ENCODE data around the gene ART3.

ART3 gene

DNA sequence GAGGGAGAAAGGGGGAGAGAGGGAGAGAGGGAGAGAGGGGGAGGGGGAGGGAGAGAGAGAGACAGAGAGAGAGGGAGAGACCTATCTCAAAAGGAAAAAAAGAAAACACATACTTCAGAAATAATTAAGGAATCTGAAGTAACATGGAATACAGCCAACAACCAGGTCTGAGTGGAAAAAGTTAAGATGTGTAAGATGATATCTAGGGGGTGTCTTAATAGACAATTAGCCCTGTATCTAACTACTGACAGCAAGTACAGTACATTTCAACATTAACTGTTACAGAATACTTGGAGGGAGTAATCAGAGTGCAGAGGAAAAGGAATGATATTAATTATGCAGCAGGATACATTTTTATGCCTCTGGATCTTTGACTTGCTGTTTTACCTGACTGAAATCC, 51.3 kb downstream of the ART3 start:
- TF ChIP-seq JUND (IDR thresholded peaks at IDR 0.05; ENCODE audit: low read depth) = no peak
- in situ Hi-C loops (cut with HindIII; ENCODE audit: low pct_unique_long_range_greater_than_20kb, low sequenced_read_pairs) = no loop called here
- no peak for DNase-seq (ENCODE audit: low read depth in 1 of 2, low spot score in 1 of 2)

DNA sequence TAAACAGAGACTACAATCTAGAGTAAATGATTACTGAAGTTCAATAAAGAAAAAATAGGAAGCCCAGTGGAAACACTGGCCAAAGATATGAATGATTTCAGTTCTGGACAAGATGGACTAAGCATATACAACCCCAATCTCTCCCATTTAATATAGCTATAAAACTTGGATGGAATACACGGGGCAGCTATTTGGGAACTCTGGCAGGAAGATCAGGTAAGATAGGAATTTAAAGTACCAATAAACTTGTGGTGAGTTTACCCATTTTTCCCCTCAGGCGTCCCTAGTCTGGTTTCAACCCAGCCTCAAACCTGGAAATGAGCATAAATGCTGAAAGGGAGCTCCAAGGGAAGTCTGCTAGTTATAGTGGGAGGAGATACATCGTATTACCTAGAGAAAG, 53.2 kb downstream of the ART3 start:
- DNase-seq (ENCODE audit: low read depth in 1 of 2, low spot score in 1 of 2) = peak in 1 of 2 experiments; percentile 44
- TF ChIP-seq JUND (IDR thresholded peaks at IDR 0.05; ENCODE audit: low read depth) = peak; percentile 14; the same call in 1 of the 2 replicates
- in situ Hi-C loops (cut with HindIII; ENCODE audit: low pct_unique_long_range_greater_than_20kb, low sequenced_read_pairs) = no loop called here

GRCh38 chr4:76141241-76141640, 66.7 kb downstream of the ART3 start:
- TF ChIP-seq JUND (IDR thresholded peaks at IDR 0.05; ENCODE audit: low read depth) = no peak
- in situ Hi-C loops (cut with HindIII; ENCODE audit: low pct_unique_long_range_greater_than_20kb, low sequenced_read_pairs) = no loop called here
- no peak for DNase-seq (ENCODE audit: low read depth in 1 of 2, low spot score in 1 of 2)

DNA sequence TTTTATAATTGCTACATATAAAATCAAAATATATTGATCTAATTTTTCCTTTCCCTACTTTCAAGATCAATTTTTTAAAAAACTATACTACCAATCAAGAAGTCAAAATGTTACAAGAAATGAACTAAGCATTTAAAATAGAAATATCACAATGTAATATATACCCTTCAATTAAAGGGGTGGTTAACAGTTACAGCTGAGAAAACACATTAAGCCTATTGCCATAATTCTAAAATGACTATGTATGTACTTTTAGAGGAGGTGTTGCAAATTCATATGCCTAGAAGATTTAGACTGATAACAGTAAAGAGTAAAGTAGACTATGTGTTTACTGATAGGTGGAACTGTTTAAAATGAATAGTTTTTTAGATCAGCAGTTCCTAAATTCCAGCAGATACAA, 70.0 kb downstream of the ART3 start:
- TF ChIP-seq JUND (IDR thresholded peaks at IDR 0.05; ENCODE audit: low read depth) = no peak
- DNase-seq (ENCODE audit: low read depth in 1 of 2, low spot score in 1 of 2) = no peak
- in situ Hi-C loops (cut with HindIII; ENCODE audit: low pct_unique_long_range_greater_than_20kb, low sequenced_read_pairs) = no loop called here

- no peak for TF ChIP-seq JUND (IDR thresholded peaks at IDR 0.05; ENCODE audit: low read depth)
- in situ Hi-C loops (cut with HindIII; ENCODE audit: low pct_unique_long_range_greater_than_20kb, low sequenced_read_pairs) = no loop called here
- DNase-seq (ENCODE audit: low read depth in 1 of 2, low spot score in 1 of 2) = peak; percentile 47 to 80
These were observed 73.1 kb downstream of the ART3 start for GRCh38 chr4:76147454-76148141.

- peak; percentile 74 to 93 for DNase-seq (ENCODE audit: low read depth in 1 of 2, low spot score in 1 of 2)
- in situ Hi-C loops (cut with HindIII; ENCODE audit: low pct_unique_long_range_greater_than_20kb, low sequenced_read_pairs) = no loop called here
These were observed 73.8 kb downstream of the ART3 start, which contains the start of gene NUP54 for GRCh38 chr4:76148142-76148865. TSS of gene NUP54 (minus strand) at chr4:76148397. CDS start at chr4:76148374, 23 bp downstream.

GRCh38 chr4:76153356-76153755, 78.8 kb downstream of the ART3 start:
- in situ Hi-C loops (cut with HindIII; ENCODE audit: low pct_unique_long_range_greater_than_20kb, low sequenced_read_pairs) = no loop called here
- no peak for DNase-seq (ENCODE audit: low read depth in 1 of 2, low spot score in 1 of 2)
- no peak for TF ChIP-seq JUND (IDR thresholded peaks at IDR 0.05; ENCODE audit: low read depth)

More at GRCh38 chr4:76148142-76148865, 73.8 kb downstream of the ART3 start, which contains the start of gene NUP54:
- no peak for TF ChIP-seq JUND (IDR thresholded peaks at IDR 0.05; ENCODE audit: low read depth)

GRCh38 chr4:76155979-76156378, 81.5 kb downstream of the ART3 start:
- in situ Hi-C loops (cut with HindIII; ENCODE audit: low pct_unique_long_range_greater_than_20kb, low sequenced_read_pairs) = no loop called here
- TF ChIP-seq JUND (IDR thresholded peaks at IDR 0.05; ENCODE audit: low read depth) = no peak
- no peak for DNase-seq (ENCODE audit: low read depth in 1 of 2, low spot score in 1 of 2)

DNA sequence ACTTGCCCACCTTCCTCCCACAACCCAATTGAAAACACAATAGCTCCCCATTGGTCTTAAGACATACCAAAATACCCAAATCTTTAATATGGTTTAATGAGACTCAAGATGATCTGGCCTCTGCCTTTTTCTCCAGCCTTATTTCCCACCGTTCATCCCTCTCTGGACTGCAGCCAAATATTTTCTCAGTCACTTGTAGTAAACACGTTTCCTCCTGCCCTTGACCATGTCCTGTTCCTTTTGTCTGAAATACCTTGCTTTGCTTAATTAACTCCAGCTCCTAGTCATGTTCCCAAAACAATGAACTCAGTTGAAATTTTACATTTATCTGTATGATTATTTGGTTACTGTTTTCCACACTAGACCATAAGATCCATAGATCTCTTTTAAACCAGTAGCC, 82.1 kb downstream of the ART3 start:
- TF ChIP-seq JUND (IDR thresholded peaks at IDR 0.05; ENCODE audit: low read depth) = no peak
- in situ Hi-C loops (cut with HindIII; ENCODE audit: low pct_unique_long_range_greater_than_20kb, low sequenced_read_pairs) = no loop called here
- no peak for DNase-seq (ENCODE audit: low read depth in 1 of 2, low spot score in 1 of 2)

DNA sequence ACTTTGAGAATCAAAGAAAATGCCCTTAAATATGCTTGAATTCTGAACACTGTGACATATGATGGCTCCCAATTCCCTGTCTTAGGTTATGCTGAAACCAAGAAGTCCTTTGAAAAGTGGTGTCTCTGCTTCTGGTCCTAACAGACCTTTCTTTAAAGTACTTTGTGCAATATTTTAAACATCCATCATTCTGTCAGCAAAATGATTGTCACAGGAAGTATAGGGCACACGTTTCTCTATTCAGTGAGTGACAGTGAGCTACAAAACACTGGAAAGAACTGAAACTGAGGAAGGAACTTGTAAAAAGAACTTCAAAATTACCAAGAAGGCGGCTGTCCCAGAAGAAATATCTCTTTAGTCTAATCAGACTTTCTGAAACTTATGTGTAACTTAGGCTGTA, 85.8 kb downstream of the ART3 start:
- in situ Hi-C loops (cut with HindIII; ENCODE audit: low pct_unique_long_range_greater_than_20kb, low sequenced_read_pairs) = no loop called here
- DNase-seq (ENCODE audit: low read depth in 1 of 2, low spot score in 1 of 2) = no peak
- TF ChIP-seq JUND (IDR thresholded peaks at IDR 0.05; ENCODE audit: low read depth) = no peak
